H1 (cell line): ENCODE data around the gene LIN28B. TPM values are rescaled to one million over a fixed set of nuclear protein-coding genes. Genes with fewer than 3 reads are reported as not detected.

Experiments
- POLR2A ChIP-seq, 2 experiments: IDR thresholded peaks; 1 replicate in 1 of 2; 2 replicates in 1 of 2; pipeline ENCODE4 v1.6.1; 2011; ENCODE audit warnings: low read depth in 2 of 2, low read length in 2 of 2, mild to moderate bottlenecking in 2 of 2; ENCODE audit errors: control extremely low read depth in 1 of 2
- RBBP5 ChIP-seq: IDR thresholded peaks from 2 replicates; pipeline ENCODE4 v1.7.1; 2012; ENCODE audit warnings: low read depth, mild to moderate bottlenecking, inconsistent platforms, low read length, moderate library complexity, borderline replicate concordance
- SIRT6 ChIP-seq: IDR thresholded peaks from one replicate; pipeline ENCODE4 v1.7.1; 2012; ENCODE audit warnings: low read length, inconsistent platforms
- polyA plus RNA-seq, 7 experiments: library from polyadenylated mRNA; depleted of rRNA in 3 of 7; stranded (reverse) in 5 of 7; unstranded in 2 of 7; fragments of >200 nt in 5 of 7; fragments of 200-250 nt in 2 of 7; gene quantifications; 1 replicate in 5 of 7; 2 replicates in 1 of 7; 4 replicates in 1 of 7; pipeline versions ENCODE4 v1.2.1 to v1.2.3, GENCODE V29; 2011 to 2013; ENCODE audit warnings: missing spikeins in 2 of 7, mixed read lengths in 2 of 7
- small RNA-seq: library from polyadenylated mRNA; stranded (forward); fragments of <200 nt; extraction: miRNeasy Mini kit (QIAGEN cat#:217004); gene quantifications from one replicate; pipeline ENCODE3, GENCODE V24; 2013; ENCODE audit not compliant: insufficient read depth
- total RNA-seq: library from RNA; stranded (reverse); fragmentation: NEBNext Ultra II Directional; extraction: Animal tissue kit (Norgen Biotek cat#: 25700); gene quantifications from 2 replicates; pipeline ENCODE4 v1.2.1, GENCODE V29; 2021

LIN28B gene
- total and polyA plus RNA-seq, 2 of the 8 experiments (the other 6 are each of a cell fraction or from before 2014, with no cell fraction given), result 27.4 to 94.7 TPM

- TF ChIP-seq POLR2A (IDR thresholded peaks at IDR 0.05; ENCODE audit: control extremely low read depth in 1 of 2, low read depth in 2 of 2, low read length in 2 of 2) (no peak), SIRT6 (no peak), RBBP5 (no peak)
Observed at GRCh38 chr6:105122717-105123116, 165.8 kb downstream of the LIN28B start (continued).

Small RNA genes lying within 50 kb of the gene (small RNA-seq; reads per million reads assigned to genes)
- not detected for gene RNU6-1106P

Other genes starting within 250 kb of the LIN28B start
- 21.3 and 21.6 TPM in 2 replicates for gene HACE1, start 97.2 kb upstream of the LIN28B start, total RNA-seq
- 5.8 and 7.1 TPM in 2 replicates for gene HACE1, start 97.2 kb upstream of the LIN28B start, polyA plus RNA-seq (2011; rRNA removed)
- gene POPDC3, start 222.9 kb downstream of the LIN28B start, total RNA-seq, result 2.4 and 3.7 TPM in 2 replicates
- gene POPDC3, start 222.9 kb downstream of the LIN28B start, polyA plus RNA-seq (2011; rRNA removed), result 3.4 and 6.5 TPM in 2 replicates